ENCODE data around the gene GOLGA8M. TPM values are rescaled to one million over a fixed set of nuclear protein-coding genes. Genes with fewer than 3 reads are reported as not detected.
"Not testable (repeated sequence)": the region's sequence is repeated elsewhere in the genome, so short reads cannot be mapped to it uniquely, and the experiment has no call there.

The GOLGA8M gene
- total RNA-seq, 4 donors from 2014 or later, result 7.9 to 53.2 (median 32.0) TPM

- H3K4me1 ChIP-seq; H3K36me3 ChIP-seq; intact Hi-C loops (cut with DNase I); H3K9me3 ChIP-seq; DNase-seq; H3K4me3 ChIP-seq (replicated peaks in 1 of 3); H3K27me3 ChIP-seq; H3K27ac ChIP-seq: not testable (repeated sequence)
- WGBS, 2 donors, result 89 to 90% methylated on average over 6 of the region's 6 CpGs
These were observed 47.6 kb downstream of the GOLGA8M start for GRCh38 chr15:28664575-28664974.

- no CpG with 5 or more reads among the region's 11 CpGs for WGBS, 2 donors
- H3K36me3 ChIP-seq; H3K4me1 ChIP-seq; H3K4me3 ChIP-seq (replicated peaks in 1 of 3); H3K27me3 ChIP-seq; H3K9me3 ChIP-seq; intact Hi-C loops (cut with DNase I); DNase-seq; H3K27ac ChIP-seq: not testable (repeated sequence)
These were observed 48.5 kb downstream of the GOLGA8M start for GRCh38 chr15:28663717-28664116.

GRCh38 chr15:28660750-28661149 lies 51.5 kb downstream of the GOLGA8M start:
- H3K9me3 ChIP-seq; DNase-seq; H3K36me3 ChIP-seq; intact Hi-C loops (cut with DNase I); H3K27ac ChIP-seq; H3K4me1 ChIP-seq; H3K27me3 ChIP-seq; H3K4me3 ChIP-seq (replicated peaks in 1 of 3): not testable (repeated sequence)
- WGBS, 2 donors, result no CpG with 5 or more reads among the region's 7 CpGs

- H3K9me3 ChIP-seq; H3K27ac ChIP-seq; H3K4me3 ChIP-seq (replicated peaks in 1 of 3); H3K27me3 ChIP-seq; intact Hi-C loops (cut with DNase I); DNase-seq; H3K36me3 ChIP-seq; H3K4me1 ChIP-seq: not testable (repeated sequence)
- WGBS, 2 donors, result no CpG with 5 or more reads among the region's 4 CpGs
These were observed 56.2 kb downstream of the GOLGA8M start for GRCh38 chr15:28656018-28656360.

- H3K4me3 ChIP-seq (replicated peaks in 1 of 3); H3K4me1 ChIP-seq; intact Hi-C loops (cut with DNase I); H3K36me3 ChIP-seq; H3K27me3 ChIP-seq; H3K9me3 ChIP-seq; H3K27ac ChIP-seq; DNase-seq: not testable (repeated sequence)
- 89 to 93% methylated on average over 4 to 8 of the region's 30 CpGs for WGBS, 2 donors
These were observed 56.7 kb downstream of the GOLGA8M start for GRCh38 chr15:28655329-28656017.

GRCh38 chr15:28654194-28654593 lies 58.0 kb downstream of the GOLGA8M start:
- H3K4me1 ChIP-seq; intact Hi-C loops (cut with DNase I); DNase-seq; H3K4me3 ChIP-seq (replicated peaks in 1 of 3); H3K9me3 ChIP-seq; H3K27ac ChIP-seq; H3K27me3 ChIP-seq; H3K36me3 ChIP-seq: not testable (repeated sequence)
- WGBS, 2 donors, result 73 to 75% methylated on average over 2 of the region's 11 CpGs

- intact Hi-C loops (cut with DNase I); H3K4me1 ChIP-seq; H3K27me3 ChIP-seq; DNase-seq; H3K4me3 ChIP-seq (replicated peaks in 1 of 3); H3K36me3 ChIP-seq; H3K27ac ChIP-seq; H3K9me3 ChIP-seq: not testable (repeated sequence)
- WGBS, 2 donors, result 94 to 97% methylated on average over 10 of the region's 10 CpGs
These were observed 59.7 kb downstream of the GOLGA8M start for GRCh38 chr15:28652538-28652937.

Small RNA genes lying within 50 kb of the gene (small RNA-seq; reads per million reads assigned to genes)
- gene RN7SL719P, result not detected

Other genes starting within 250 kb of the GOLGA8M start
- gene GOLGA8G, start 179.4 kb downstream of the GOLGA8M start, total RNA-seq, result not detected
- gene GOLGA6L25, start 158.9 kb downstream of the GOLGA8M start, total RNA-seq, result not detected
- not detected for gene GOLGA6L7, start 136.2 kb upstream of the GOLGA8M start, total RNA-seq
- 10 to 100 TPM in 2 of 4 donors, 1 to 10 TPM in 2; 7.7 to 14.4 (median 11.6) TPM for gene APBA2, start 173.6 kb upstream of the GOLGA8M start, total RNA-seq

All from thyroid gland (tissue), 4 donors.